Spleen (tissue), 7 donors: ENCODE data around the gene UGT1A10.

Experiments
- POLR2A ChIP-seq, 3 donors: fragments of 450-650 bp; IDR thresholded peaks; one replicate each; pipeline ENCODE4 v1.5.1; 2017; ENCODE audit warnings: antibody characterized with exemption in 3 of 3, mild to moderate bottlenecking in 1 of 3
- TF ChIP-seq, protein P1 (sequence below), 11 experiments: fragments of 200-600 bp in 7 of 11; fragments of 450-650 bp in 4 of 11; sonication (generic) in 4 of 11; IDR thresholded peaks in 8 of 11; conservative IDR thresholded peaks in 3 of 11; 1 replicate in 7 of 11; 2 replicates in 4 of 11; pipeline versions ENCODE4 v1.4.0 to v1.8.0; 2016 to 2021; ENCODE audit warnings: antibody characterized with exemption in 11 of 11, inconsistent platforms in 4 of 11, mild to moderate bottlenecking in 1 of 11
- donor health status: DM: no; HTN: no; CAD: no; lungs with moderate emphysema.
- donor health status: DM: no; HTN: no; CAD: no.
- donor health status: DM: no; HTN: no; CAD: no.

DNA sequence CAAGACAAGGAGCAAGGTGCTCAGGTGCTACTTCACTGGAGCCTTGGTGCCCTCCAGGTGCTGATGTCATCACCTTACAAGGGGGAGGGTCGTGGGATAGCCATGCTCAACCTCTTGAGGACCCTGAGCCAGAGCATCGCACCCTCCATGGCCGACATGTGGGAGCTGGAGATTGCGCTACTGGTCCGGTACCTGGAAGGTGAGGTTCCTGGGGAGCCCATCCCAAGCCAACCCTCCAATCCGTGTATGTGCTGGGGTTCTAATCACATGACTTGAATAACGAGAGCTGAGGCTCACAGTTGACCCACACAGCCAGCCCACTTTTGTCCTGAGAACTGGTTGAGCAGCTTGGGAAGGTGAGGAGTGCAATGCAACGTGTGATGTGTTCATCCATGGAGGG is 167.7 kb downstream of the UGT1A10 start:
- no peak for TF ChIP-seq POLR2A (IDR thresholded peaks at IDR 0.05)
- TF ChIP-seq, protein P1, sequence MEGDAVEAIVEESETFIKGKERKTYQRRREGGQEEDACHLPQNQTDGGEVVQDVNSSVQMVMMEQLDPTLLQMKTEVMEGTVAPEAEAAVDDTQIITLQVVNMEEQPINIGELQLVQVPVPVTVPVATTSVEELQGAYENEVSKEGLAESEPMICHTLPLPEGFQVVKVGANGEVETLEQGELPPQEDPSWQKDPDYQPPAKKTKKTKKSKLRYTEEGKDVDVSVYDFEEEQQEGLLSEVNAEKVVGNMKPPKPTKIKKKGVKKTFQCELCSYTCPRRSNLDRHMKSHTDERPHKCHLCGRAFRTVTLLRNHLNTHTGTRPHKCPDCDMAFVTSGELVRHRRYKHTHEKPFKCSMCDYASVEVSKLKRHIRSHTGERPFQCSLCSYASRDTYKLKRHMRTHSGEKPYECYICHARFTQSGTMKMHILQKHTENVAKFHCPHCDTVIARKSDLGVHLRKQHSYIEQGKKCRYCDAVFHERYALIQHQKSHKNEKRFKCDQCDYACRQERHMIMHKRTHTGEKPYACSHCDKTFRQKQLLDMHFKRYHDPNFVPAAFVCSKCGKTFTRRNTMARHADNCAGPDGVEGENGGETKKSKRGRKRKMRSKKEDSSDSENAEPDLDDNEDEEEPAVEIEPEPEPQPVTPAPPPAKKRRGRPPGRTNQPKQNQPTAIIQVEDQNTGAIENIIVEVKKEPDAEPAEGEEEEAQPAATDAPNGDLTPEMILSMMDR (IDR thresholded peaks at IDR 0.05 in 8 of 11, conservative IDR thresholded peaks at IDR 0.05 in 3 of 11), result no peak
